GM23338 (cell line): ENCODE measurements around the gene CFDP1. TPM values are rescaled to one million over a fixed set of nuclear protein-coding genes. Genes with fewer than 3 reads are reported as not detected.
A peak's percentile ranks its signal among the peaks of the same experiment; 100 is the strongest.

Experiments used
- ATAC-seq: fragments of 200-7000 bp; cut with Tn5 transposase; 3 replicates; pipeline ENCODE4 v1.9.1; 2020
- DNase-seq: peaks from one replicate; pipeline ENCODE4 v3.0.0-alpha.2; 2015; ENCODE audit warnings: low spot score
- H2AFZ ChIP-seq: fragments of 200-600 bp; sonication (generic); 2 replicates; pipeline ENCODE4 v1.8.0; 2016; ENCODE audit warnings: antibody characterized with exemption, mild to moderate bottlenecking, moderate library complexity
- H3F3A ChIP-seq: fragments of 200-600 bp; sonication (generic); replicated peaks from 2 replicates; pipeline ENCODE4 v1.8.0; 2017; ENCODE audit warnings: antibody characterized with exemption, mixed run types, low read depth
- H3K27ac ChIP-seq: fragments of 200-600 bp; sonication (generic); 2 replicates; pipeline ENCODE4 v1.6.1; 2016; ENCODE audit warnings: low read depth
- H3K27me3 ChIP-seq: fragments of 200-600 bp; sonication (generic); 2 replicates; pipeline ENCODE4 v1.8.0; 2016; ENCODE audit warnings: mild to moderate bottlenecking, mixed run types, moderate library complexity; ENCODE audit not compliant: insufficient read depth
- H3K36me3 ChIP-seq: fragments of 200-600 bp; sonication (generic); 2 replicates; pipeline ENCODE4 v1.8.0; 2016; ENCODE audit warnings: mild to moderate bottlenecking; ENCODE audit not compliant: insufficient read depth
- H3K4me1 ChIP-seq: fragments of 200-600 bp; sonication (generic); 2 replicates; pipeline ENCODE4 v1.8.0; 2016; ENCODE audit warnings: mild to moderate bottlenecking, moderate library complexity; ENCODE audit not compliant: insufficient read depth
- H3K4me2 ChIP-seq: fragments of 200-600 bp; sonication (generic); 2 replicates; pipeline ENCODE4 v1.7.1; 2017; ENCODE audit warnings: mixed run types
- H3K4me3 ChIP-seq: fragments of 200-600 bp; sonication (generic); 2 replicates; pipeline ENCODE4 v1.6.1; 2016; ENCODE audit warnings: mixed run types
- H3K79me2 ChIP-seq: fragments of 200-600 bp; sonication (generic); replicated peaks from 2 replicates; pipeline ENCODE4 v1.8.0; 2017; ENCODE audit warnings: mild to moderate bottlenecking; ENCODE audit not compliant: insufficient read depth
- H3K9me2 ChIP-seq: fragments of 200-600 bp; sonication (generic); 2 replicates; pipeline ENCODE4 v1.8.0; 2017; ENCODE audit not compliant: insufficient read depth
- H4K20me1 ChIP-seq: fragments of 200-600 bp; sonication (generic); replicated peaks from 2 replicates; pipeline ENCODE4 v1.8.0; 2017; ENCODE audit warnings: mild to moderate bottlenecking; ENCODE audit not compliant: insufficient read depth
- H3K27ac Mint-ChIP-seq: 2 replicates; pipeline ENCODE4 v1.8.0; 2020; ENCODE audit warnings: inconsistent platforms, mild to moderate bottlenecking, moderate library complexity, mixed read lengths
- H3K27me3 Mint-ChIP-seq: 3 replicates; pipeline ENCODE4 v1.8.0; 2022; ENCODE audit warnings: low read depth, mild to moderate bottlenecking, moderate library complexity, mixed read lengths, inconsistent platforms; ENCODE audit not compliant: insufficient read depth, poor library complexity
- H3K36me3 Mint-ChIP-seq: 3 replicates; pipeline ENCODE4 v1.8.0; 2021; ENCODE audit warnings: low read depth, mild to moderate bottlenecking, inconsistent platforms, moderate library complexity, mixed read lengths
- H3K4me1 Mint-ChIP-seq: 3 replicates; pipeline ENCODE4 v1.8.0; 2020; ENCODE audit warnings: mild to moderate bottlenecking, inconsistent platforms, mixed read lengths
- H3K4me3 Mint-ChIP-seq: 3 replicates; pipeline ENCODE4 v1.8.0; 2021; ENCODE audit warnings: moderate library complexity, mild to moderate bottlenecking, inconsistent platforms, mixed read lengths
- H3K9me3 Mint-ChIP-seq: 3 replicates; pipeline ENCODE4 v1.8.0; 2020; ENCODE audit warnings: moderate library complexity, mild to moderate bottlenecking, inconsistent platforms, mixed read lengths
- CREB1 ChIP-seq: fragments of 250-450 bp; sonication (Bioruptor Pico); IDR thresholded peaks from 2 replicates; pipeline ENCODE4 v1.5.0; 2020; ENCODE audit warnings: low read depth, mild to moderate bottlenecking, moderate library complexity
- CTCF ChIP-seq, 2 experiments: fragments of 200-600 bp in 1 of 2; sonication (generic) in 1 of 2; conservative IDR thresholded peaks; 2 replicates each; pipeline versions ENCODE4 v1.5.1 to v1.6.1; 2016 to 2017; ENCODE audit warnings: antibody characterized with exemption in 2 of 2, low read depth in 2 of 2, mild to moderate bottlenecking in 2 of 2, moderate library complexity in 1 of 2
- EZH2phosphoT487 ChIP-seq: fragments of 200-600 bp; sonication (generic); IDR thresholded peaks from one replicate; pipeline ENCODE4 v1.8.1; 2018; ENCODE audit warnings: antibody characterized with exemption; ENCODE audit not compliant: unreplicated experiment
- JUNB ChIP-seq: IDR thresholded peaks from one replicate; pipeline ENCODE4 v1.6.1; 2016; ENCODE audit warnings: antibody characterized with exemption; ENCODE audit not compliant: unreplicated experiment
- NANOG ChIP-seq: IDR thresholded peaks from 2 replicates; pipeline ENCODE4 v1.6.1; 2016; ENCODE audit warnings: antibody characterized with exemption, borderline replicate concordance
- REST ChIP-seq: IDR thresholded peaks from one replicate; pipeline ENCODE4 v1.6.1; 2018; ENCODE audit warnings: antibody characterized with exemption; ENCODE audit not compliant: unreplicated experiment
- STAT1 ChIP-seq: IDR thresholded peaks from one replicate; pipeline ENCODE4 v1.6.1; 2016; ENCODE audit warnings: antibody characterized with exemption; ENCODE audit not compliant: unreplicated experiment
- ZNF331 ChIP-seq: fragments of 250-450 bp; sonication (Bioruptor Pico); IDR thresholded peaks from 2 replicates; pipeline ENCODE4 v1.5.0; 2020; ENCODE audit warnings: low read depth, mild to moderate bottlenecking, moderate library complexity
- polyA plus RNA-seq: library from polyadenylated mRNA; unstranded; fragments of >200 nt; fragmentation: Nextera tagmentation; extraction: Ambion mirVana; gene quantifications from 2 replicates; pipeline ENCODE4 v1.2.1, GENCODE V29; 2016
- total RNA-seq: library from RNA; depleted of rRNA; stranded (reverse); fragments of >200 nt; shearing (Covaris generic); gene quantifications from 2 replicates; pipeline ENCODE4 v1.2.3, GENCODE V29; 2014

Gene CFDP1
- total and polyA plus RNA-seq, 2 experiments from 2014 or later, result 89.9 to 224 TPM

- H3K9me3 Mint-ChIP-seq, result no peaks in the 10 kb centered on the region; the same call in 2 of the 3 replicates
- Histone ChIP-seq H3K79me2 (no peaks in the 10 kb centered on the region), H4K20me1 (no peaks in the 10 kb centered on the region; the same call in 1 of the 2 replicates), H3F3A (no peaks in the 10 kb centered on the region), H3K27me3 (no peaks in the 10 kb centered on the region), H2AFZ (no peak overlapping the region), H3K36me3 (no peaks in the 10 kb centered on the region), H3K27ac (no peak overlapping the region), H3K4me3 (no peak overlapping the region), H3K9me2 (no peaks in the 10 kb centered on the region), H3K4me2 (no peak overlapping the region), H3K4me1 (no peaks in the 10 kb centered on the region)
- H3K4me1 Mint-ChIP-seq, result no peaks in the 10 kb centered on the region; the same call in 2 of the 3 replicates
- peaks cover 25% of the 10 kb centered on the region for H3K36me3 Mint-ChIP-seq
- no peak overlapping the region for H3K27ac Mint-ChIP-seq
- no peak for DNase-seq
- peak in 1 of 2 experiments; percentile 29; a peak in 1 of 4 replicates for TF ChIP-seq CTCF (conservative IDR thresholded peaks at IDR 0.05; ENCODE audit: low read depth in 2 of 2)
- no peak for TF ChIP-seq STAT1
- TF ChIP-seq EZH2phosphoT487, result no peak
- no peak for TF ChIP-seq ZNF331 (CRISPR knock-in tag)
- no peak for ATAC-seq
- H3K4me3 Mint-ChIP-seq, result no peak overlapping the region
- H3K27me3 Mint-ChIP-seq, result peaks cover 13% of the 10 kb centered on the region
These were observed 48.2 kb upstream of the CFDP1 start for GRCh38 chr16:75481475-75481874.

GRCh38 chr16:75479421-75479990 lies 46.2 kb upstream of the CFDP1 start:
- H3K4me1 Mint-ChIP-seq, result no peaks in the 10 kb centered on the region; the same call in 2 of the 3 replicates
- H3K9me3 Mint-ChIP-seq, result no peaks in the 10 kb centered on the region; the same call in 2 of the 3 replicates
- no peaks in the 10 kb centered on the region for H3K79me2 ChIP-seq
- no peak overlapping the region for H3K27ac ChIP-seq
- DNase-seq, result no peak
- H3F3A ChIP-seq, result no peaks in the 10 kb centered on the region
- H3K27me3 Mint-ChIP-seq, result peaks cover 14% of the 10 kb centered on the region
- no peak overlapping the region for H3K27ac Mint-ChIP-seq
- no peaks in the 10 kb centered on the region; the same call in 1 of the 2 replicates for H4K20me1 ChIP-seq
- no peak overlapping the region for H3K4me2 ChIP-seq
- no peak overlapping the region for H2AFZ ChIP-seq
- H3K36me3 ChIP-seq, result no peaks in the 10 kb centered on the region
- no peak overlapping the region for H3K4me3 Mint-ChIP-seq
- no peaks in the 10 kb centered on the region for H3K9me2 ChIP-seq
- H3K27me3 ChIP-seq, result no peaks in the 10 kb centered on the region
- H3K4me1 ChIP-seq, result no peaks in the 10 kb centered on the region
- no peak overlapping the region for H3K4me3 ChIP-seq
- peaks cover 28% of the 10 kb centered on the region for H3K36me3 Mint-ChIP-seq
- ATAC-seq, result no peak; the same call in 2 of the 3 replicates
- TF ChIP-seq NANOG (no peak), REST (no peak), CTCF (conservative IDR thresholded peaks at IDR 0.05; ENCODE audit: low read depth in 2 of 2) (no peak), JUNB (no peak), CREB1 (no peak)
